ENCODE data around the gene EPSTI1.
A peak's percentile ranks its signal among the peaks of the same experiment; 100 is the strongest.

The EPSTI1 gene

GRCh38 chr13:42971691-42972347 is 20.2 kb downstream of the EPSTI1 start:
- no peak for DNase-seq (ENCODE audit: low read depth)

- DNase-seq (ENCODE audit: low read depth): peak; percentile 19
Observed at GRCh38 chr13:42970824-42971690, 21.0 kb downstream of the EPSTI1 start.

- peak; percentile 74 for DNase-seq (ENCODE audit: low read depth)
Observed at GRCh38 chr13:42969565-42970172, 22.4 kb downstream of the EPSTI1 start.

GRCh38 chr13:42968906-42969305 is 23.1 kb downstream of the EPSTI1 start:
- no peak for DNase-seq (ENCODE audit: low read depth)

- no peak for DNase-seq (ENCODE audit: low read depth)
Observed at GRCh38 chr13:42967660-42968059, 24.4 kb downstream of the EPSTI1 start.

GRCh38 chr13:42965281-42965680 is 26.8 kb downstream of the EPSTI1 start:
- DNase-seq (ENCODE audit: low read depth): no peak

- no peak for DNase-seq (ENCODE audit: low read depth)
Observed at GRCh38 chr13:42964761-42965161, 27.3 kb downstream of the EPSTI1 start.

- no peak for DNase-seq (ENCODE audit: low read depth)
Observed at GRCh38 chr13:42959615-42960014, 32.4 kb downstream of the EPSTI1 start.

- no peak for DNase-seq (ENCODE audit: low read depth)
Observed at GRCh38 chr13:42957881-42958280, 34.2 kb downstream of the EPSTI1 start.

- no peak for DNase-seq (ENCODE audit: low read depth)
Observed at GRCh38 chr13:42950181-42950580, 41.9 kb downstream of the EPSTI1 start.

- DNase-seq (ENCODE audit: low read depth): no peak
Observed at GRCh38 chr13:42947925-42948324, 44.1 kb downstream of the EPSTI1 start.

GRCh38 chr13:42946927-42947326 is 45.1 kb downstream of the EPSTI1 start:
- no peak for DNase-seq (ENCODE audit: low read depth)

- no peak for DNase-seq (ENCODE audit: low read depth)
Observed at GRCh38 chr13:42929886-42930535, 62.0 kb downstream of the EPSTI1 start.

- DNase-seq (ENCODE audit: low read depth): no peak
Observed at GRCh38 chr13:42926555-42926954, 65.5 kb downstream of the EPSTI1 start.

- no peak for DNase-seq (ENCODE audit: low read depth)
Observed at GRCh38 chr13:42926043-42926442, 66.0 kb downstream of the EPSTI1 start.

GRCh38 chr13:42925626-42926025 is 66.4 kb downstream of the EPSTI1 start:
- no peak for DNase-seq (ENCODE audit: low read depth)

GRCh38 chr13:42924344-42924743 is 67.7 kb downstream of the EPSTI1 start:
- DNase-seq (ENCODE audit: low read depth): no peak

- DNase-seq (ENCODE audit: low read depth): no peak
Observed at GRCh38 chr13:42907745-42908144, 84.3 kb downstream of the EPSTI1 start.

- DNase-seq (ENCODE audit: low read depth): no peak
Observed at GRCh38 chr13:42906257-42906656, 85.8 kb downstream of the EPSTI1 start.

GRCh38 chr13:42905579-42905978 is 86.5 kb downstream of the EPSTI1 start:
- no peak for DNase-seq (ENCODE audit: low read depth)

GRCh38 chr13:42899266-42899665 is 92.8 kb downstream of the EPSTI1 start:
- DNase-seq (ENCODE audit: low read depth): no peak

GRCh38 chr13:42895776-42896175 is 96.3 kb downstream of the EPSTI1 start:
- no peak for DNase-seq (ENCODE audit: low read depth)
